B cell (primary cell): Measurements from ENCODE around the gene CHD2. TPM values are rescaled to one million over a fixed set of nuclear protein-coding genes. Genes with fewer than 3 reads are reported as not detected.
A peak's percentile ranks its signal among the peaks of the same experiment; 100 is the strongest.

ENCODE experiments used
- ATAC-seq: fragments of 200-7000 bp; cut with Tn5 transposase; one replicate; pipeline ENCODE4 v1.10.0; 2021; ENCODE audit warnings: low read depth, mild to moderate bottlenecking, moderate number of reproducible peaks, moderate library complexity
- CTCF ChIA-PET: fragments of 350-600 bp; sonication (Branson Sonifier 250); formaldehyde crosslinking; loops from one replicate; lab custom pipeline; 2021; ENCODE audit warnings: antibody characterized with exemption, inconsistent platforms; lab: Charles Lee
- POLR2A ChIA-PET: fragments of 350-600 bp; sonication (Branson Sonifier 250); formaldehyde crosslinking; loops from one replicate; lab custom pipeline; 2021; ENCODE audit warnings: antibody characterized with exemption; lab: Charles Lee
- DNase-seq: peaks from one replicate; pipeline ENCODE4 v3.0.0; 2013
- H2AFZ ChIP-seq: 2 replicates; pipeline ENCODE4 v1.6.1; 2012; ENCODE audit warnings: mild to moderate bottlenecking, low read depth, low read length; ENCODE audit not compliant: insufficient read depth, poor library complexity, severe bottlenecking
- H3K27ac ChIP-seq, 2 donors: 1 replicate in 1 of 2; 2 replicates in 1 of 2; pipeline ENCODE4 v1.5.1; 2012 to 2013; ENCODE audit warnings: low read length in 2 of 2, mild to moderate bottlenecking in 2 of 2, moderate library complexity in 1 of 2
- H3K27me3 ChIP-seq, 4 experiments: fragments of 200-600 bp in 1 of 4; sonication (generic) in 1 of 4; replicated peaks in 1 of 4; 1 replicate in 2 of 4; 2 replicates in 2 of 4; pipeline versions ENCODE4 v1.6.1 to v1.7.0; 2013 to 2016; ENCODE audit warnings: low read length in 3 of 4, mild to moderate bottlenecking in 2 of 4, mixed read lengths in 1 of 4, moderate library complexity in 1 of 4; ENCODE audit not compliant: insufficient read depth in 4 of 4, control insufficient read depth in 3 of 4; ENCODE audit errors: control extremely low read depth in 1 of 4
- H3K36me3 ChIP-seq, 2 experiments: replicated peaks in 1 of 2; 1 replicate in 1 of 2; 2 replicates in 1 of 2; pipeline versions ENCODE4 v1.6.1 to v1.7.1; 2013; ENCODE audit warnings: low read length in 1 of 2; ENCODE audit not compliant: insufficient read depth in 2 of 2, control insufficient read depth in 1 of 2; ENCODE audit errors: control extremely low read depth in 1 of 2, extremely low read depth in 1 of 2
- H3K4me1 ChIP-seq, 2 donors: fragments of 200-600 bp in 1 of 2; sonication (generic) in 1 of 2; 1 replicate in 1 of 2; 2 replicates in 1 of 2; pipeline versions ENCODE4 v1.5.1 to v1.6.1; 2013 to 2017; ENCODE audit warnings: low read length in 2 of 2; ENCODE audit not compliant: control insufficient read depth in 2 of 2, insufficient read depth in 2 of 2
- H3K4me2 ChIP-seq: replicated peaks from 2 replicates; pipeline ENCODE3; 2012; ENCODE audit warnings: mild to moderate bottlenecking, low read depth, low read length; ENCODE audit not compliant: poor library complexity, severe bottlenecking
- H3K4me3 ChIP-seq, 5 experiments: fragments of 200-600 bp in 1 of 5; sonication (generic) in 1 of 5; 1 replicate in 3 of 5; 2 replicates in 2 of 5; pipeline versions ENCODE4 v1.5.1 to v1.7.0; 2011 to 2016; ENCODE audit warnings: low read length in 4 of 5, mild to moderate bottlenecking in 4 of 5, low read depth in 2 of 5, control low read depth in 1 of 5, moderate library complexity in 1 of 5; ENCODE audit not compliant: insufficient read depth in 1 of 5; ENCODE audit errors: control extremely low read depth in 1 of 5, extremely low read depth in 1 of 5
- H3K79me2 ChIP-seq: fragments of 200-600 bp; sonication (generic); one replicate; pipeline ENCODE4 v1.6.0; 2016; ENCODE audit warnings: low read length; ENCODE audit not compliant: control insufficient read depth, insufficient read depth
- H3K9ac ChIP-seq: fragments of 200-600 bp; sonication (generic); 2 replicates; pipeline ENCODE4 v1.6.1; 2017; ENCODE audit warnings: mild to moderate bottlenecking, low read length, moderate library complexity
- H3K9me3 ChIP-seq, 3 donors: one replicate each; pipeline versions ENCODE4 v1.6.1 to v1.7.1; 2013; ENCODE audit warnings: low read length in 2 of 3; ENCODE audit not compliant: control insufficient read depth in 2 of 3, insufficient read depth in 1 of 3; ENCODE audit errors: control extremely low read depth in 1 of 3
- H4K20me1 ChIP-seq: 2 replicates; pipeline ENCODE4 v1.6.0; 2012; ENCODE audit warnings: mild to moderate bottlenecking, low read length; ENCODE audit not compliant: insufficient read depth, control insufficient read depth, poor library complexity, severe bottlenecking
- H3K27ac Mint-ChIP-seq: one replicate; pipeline ENCODE4 v1.8.0; 2021; ENCODE audit warnings: mixed read lengths
- H3K27me3 Mint-ChIP-seq: one replicate; pipeline ENCODE4 v1.8.0; 2021; ENCODE audit warnings: mixed read lengths
- H3K4me1 Mint-ChIP-seq: one replicate; pipeline ENCODE4 v1.8.0; 2021; ENCODE audit warnings: mixed read lengths
- H3K4me3 Mint-ChIP-seq: one replicate; pipeline ENCODE4 v1.8.0; 2021; ENCODE audit warnings: mixed read lengths
- H3K9me3 Mint-ChIP-seq: one replicate; pipeline ENCODE4 v1.8.0; 2022; ENCODE audit warnings: mixed read lengths; ENCODE audit not compliant: insufficient read depth
- EZH2 ChIP-seq: IDR thresholded peaks from 2 replicates; pipeline ENCODE4 v1.6.1; 2012; ENCODE audit warnings: borderline replicate concordance, low read depth, mild to moderate bottlenecking, moderate library complexity, low read length; ENCODE audit not compliant: insufficient read depth, poor library complexity, severe bottlenecking
- WGBS: methylation state at CpG from one replicate; pipeline ENCODE4 v1.1.5; 2013; ENCODE audit warnings: missing lambda C conversion rate; ENCODE audit not compliant: insufficient coverage; 5-methylcytosine and 5-hydroxymethylcytosine counted together
- intact Hi-C: fragments of 100-400 bp; cut with micrococcal nuclease; formaldehyde crosslinking; loops from one replicate; pipeline ENCODE4 v1.10.0; 2022
- polyA plus RNA-seq: library from polyadenylated mRNA; depleted of rRNA; stranded (reverse); fragments of >200 nt; gene quantifications from 2 replicates; pipeline ENCODE4 v1.2.3, GENCODE V29; 2012
- total RNA-seq, 2 donors: library from RNA; stranded (reverse); fragments of 120-200 nt in 1 of 2; gene quantifications; 1 replicate in 1 of 2; 2 replicates in 1 of 2; pipeline versions ENCODE4 v1.2.3 to v1.2.4, GENCODE V29; 2013 to 2022
- TF ChIP-seq, protein P1 (sequence below): fragments of 200-600 bp; IDR thresholded peaks from one replicate; pipeline ENCODE4 v1.8.0; 2022; ENCODE audit warnings: antibody characterized with exemption, mild to moderate bottlenecking

CHD2 gene
- total and polyA plus RNA-seq, 2 donors (not counting 1 experiment from before 2014, with no cell fraction given) = 86.9 to 353 TPM

DNA sequence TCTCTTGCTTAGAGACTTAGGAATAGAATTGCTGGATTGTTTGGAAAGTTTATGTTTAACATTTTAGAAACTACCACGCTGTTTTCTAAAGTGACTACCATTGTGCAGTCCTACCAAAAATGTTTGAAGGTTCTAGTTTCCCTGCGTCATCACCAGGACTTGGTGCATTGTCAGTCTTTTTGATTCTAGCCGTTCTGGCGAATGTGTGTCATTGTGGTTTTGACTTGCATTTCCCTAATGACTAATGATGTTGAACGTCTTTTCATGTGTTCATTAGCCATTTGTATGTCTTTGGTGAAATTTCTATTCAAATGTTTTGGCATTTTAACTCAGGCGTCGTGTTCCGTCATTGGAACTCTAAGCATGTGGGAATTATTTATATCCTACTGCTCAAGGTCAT, 58.0 kb downstream of the CHD2 start:
- no peaks in the 10 kb centered on the region for H3K27me3 ChIP-seq
- H3K4me2 ChIP-seq = no peak overlapping the region
- peak overlapping the region; percentile 33 for H3K27ac Mint-ChIP-seq
- no peak overlapping the region for H3K27ac ChIP-seq
- ATAC-seq (no peak), DNase-seq (no peak)
- peaks cover 0 to 1% (median 0%) of the 10 kb centered on the region in 3 donors for H3K9me3 ChIP-seq
- H3K79me2 ChIP-seq = peaks cover 69% of the 10 kb centered on the region
- H3K36me3 ChIP-seq = peaks cover 44 to 85% of the 10 kb centered on the region in 2 experiments
- H2AFZ ChIP-seq = no peak overlapping the region
- H3K9me3 Mint-ChIP-seq = no peaks in the 10 kb centered on the region
- H3K4me1 ChIP-seq = no peaks in the 10 kb centered on the region
- H3K4me3 ChIP-seq = no peak overlapping the region
- H4K20me1 ChIP-seq = peaks cover 21% of the 10 kb centered on the region
- ChIA-PET POLR2A (no interaction called here), CTCF (no interaction called here)
- TF ChIP-seq, protein P1, sequence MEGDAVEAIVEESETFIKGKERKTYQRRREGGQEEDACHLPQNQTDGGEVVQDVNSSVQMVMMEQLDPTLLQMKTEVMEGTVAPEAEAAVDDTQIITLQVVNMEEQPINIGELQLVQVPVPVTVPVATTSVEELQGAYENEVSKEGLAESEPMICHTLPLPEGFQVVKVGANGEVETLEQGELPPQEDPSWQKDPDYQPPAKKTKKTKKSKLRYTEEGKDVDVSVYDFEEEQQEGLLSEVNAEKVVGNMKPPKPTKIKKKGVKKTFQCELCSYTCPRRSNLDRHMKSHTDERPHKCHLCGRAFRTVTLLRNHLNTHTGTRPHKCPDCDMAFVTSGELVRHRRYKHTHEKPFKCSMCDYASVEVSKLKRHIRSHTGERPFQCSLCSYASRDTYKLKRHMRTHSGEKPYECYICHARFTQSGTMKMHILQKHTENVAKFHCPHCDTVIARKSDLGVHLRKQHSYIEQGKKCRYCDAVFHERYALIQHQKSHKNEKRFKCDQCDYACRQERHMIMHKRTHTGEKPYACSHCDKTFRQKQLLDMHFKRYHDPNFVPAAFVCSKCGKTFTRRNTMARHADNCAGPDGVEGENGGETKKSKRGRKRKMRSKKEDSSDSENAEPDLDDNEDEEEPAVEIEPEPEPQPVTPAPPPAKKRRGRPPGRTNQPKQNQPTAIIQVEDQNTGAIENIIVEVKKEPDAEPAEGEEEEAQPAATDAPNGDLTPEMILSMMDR = no peak
- TF ChIP-seq EZH2 = no peak
- WGBS = 70% methylated on average over 4 of the region's 8 CpGs
- no peaks in the 10 kb centered on the region for H3K27me3 Mint-ChIP-seq
- no peak overlapping the region for H3K9ac ChIP-seq
- H3K4me3 Mint-ChIP-seq = no peak overlapping the region
- intact Hi-C loops = loop anchor here (5.0 kb wide), 1 partner anchor 36 kb away; no protein-coding TSS in a partner anchor
- peaks cover 17% of the 10 kb centered on the region for H3K4me1 Mint-ChIP-seq

DNA sequence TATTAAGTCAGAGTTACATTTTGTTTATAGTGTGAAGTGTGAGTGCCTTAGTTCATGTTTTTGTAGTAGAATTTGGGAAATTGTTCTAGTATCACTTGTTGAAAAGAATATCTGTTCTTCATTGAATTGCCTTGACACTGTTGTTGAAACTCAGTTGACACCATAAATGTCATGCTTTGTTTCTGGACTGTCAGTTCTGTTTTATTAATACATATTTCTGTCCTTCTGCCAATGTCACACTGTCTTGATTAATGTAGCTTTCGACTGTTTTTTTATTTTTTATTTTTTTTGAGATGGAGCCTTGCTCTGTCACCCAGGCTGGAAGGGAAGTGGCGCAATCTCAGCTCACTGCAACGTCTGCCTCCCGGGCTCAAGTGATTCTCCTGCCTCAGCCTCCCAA, 59.1 kb downstream of the CHD2 start:
- intact Hi-C loops = loop anchor here (5.0 kb wide), 1 partner anchor 37 kb away; no protein-coding TSS in a partner anchor

More for the DNA sequence above, 59.1 kb downstream of the CHD2 start:
- no peak for DNase-seq
- H3K36me3 ChIP-seq = peaks cover 37 to 85% of the 10 kb centered on the region in 2 experiments
- H3K4me2 ChIP-seq = no peak overlapping the region
- TF ChIP-seq EZH2 = no peak
- TF ChIP-seq, protein P1 = no peak
- peaks cover 19% of the 10 kb centered on the region for H3K4me1 Mint-ChIP-seq
- no peak overlapping the region for H2AFZ ChIP-seq
- H3K4me1 ChIP-seq = no peaks in the 10 kb centered on the region
- peaks cover 0 to 1% (median 0%) of the 10 kb centered on the region in 3 donors for H3K9me3 ChIP-seq
- WGBS = 89% methylated on average over 3 of the region's 4 CpGs
- ChIA-PET POLR2A (no interaction called here), CTCF (no interaction called here)
- H3K27me3 ChIP-seq = no peaks in the 10 kb centered on the region
- peak overlapping the region; percentile 59 for H3K27ac Mint-ChIP-seq
- H3K79me2 ChIP-seq = peaks cover 70% of the 10 kb centered on the region
- H3K9ac ChIP-seq = no peak overlapping the region
- H3K27me3 Mint-ChIP-seq = no peaks in the 10 kb centered on the region
- H4K20me1 ChIP-seq = peaks cover 22% of the 10 kb centered on the region
- H3K9me3 Mint-ChIP-seq = no peaks in the 10 kb centered on the region
- H3K4me3 Mint-ChIP-seq = no peak overlapping the region
- ATAC-seq = no peak
- H3K4me3 ChIP-seq = no peak overlapping the region
- H3K27ac ChIP-seq = peak overlapping the region in 1 of 2 donors; percentile 40
